ENCODE results near the gene CDK2.
"Not testable (repeated sequence)": the region's sequence is repeated elsewhere in the genome, so short reads cannot be mapped to it uniquely, and the experiment has no call there.

The CDK2 gene

DNA sequence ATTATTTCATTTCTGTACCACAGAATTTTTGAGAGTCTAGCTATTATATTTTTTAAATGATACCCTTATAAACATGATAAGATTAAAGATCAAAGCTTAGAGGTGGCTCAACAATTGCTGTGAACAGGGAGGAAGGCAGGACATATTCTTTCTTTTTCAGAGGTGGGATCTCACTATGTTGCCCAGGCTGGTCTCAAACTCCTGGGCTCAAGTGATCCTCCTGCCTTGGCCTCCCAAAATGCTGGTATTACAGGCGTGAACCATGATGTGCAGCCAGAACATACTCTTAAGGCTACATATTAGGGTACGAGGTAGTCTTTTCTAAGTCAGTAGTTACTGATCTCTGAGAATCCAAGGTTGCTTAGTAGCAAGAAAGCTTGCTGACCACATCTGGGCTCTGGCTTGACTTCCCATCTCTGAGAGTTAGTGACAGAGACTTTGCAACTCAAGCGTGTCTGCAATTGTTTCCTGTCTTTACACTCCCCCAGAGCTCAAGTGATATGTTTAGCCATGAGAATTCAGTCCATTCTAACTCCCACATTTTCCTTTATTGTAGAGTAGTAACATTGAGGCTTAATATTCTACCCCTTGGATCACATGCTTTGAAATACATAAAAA lies 15.8 kb downstream of the CDK2 start:
- Mint-ChIP-seq H3K27ac (no peak overlapping the region), H3K27me3 (ENCODE audit: low read depth) (no peaks in the 10 kb centered on the region), H3K9me3 (no peaks in the 10 kb centered on the region), H3K4me1 (ENCODE audit: low read depth) (peaks cover 14% of the 10 kb centered on the region), H3K4me3 (no peak overlapping the region), H3K36me3 (ENCODE audit: low read depth) (peaks cover 39% of the 10 kb centered on the region)

GRCh38 chr12:55983232-55983842 lies 16.7 kb downstream of the CDK2 start:
- H3K9me3 Mint-ChIP-seq = no peaks in the 10 kb centered on the region
- H3K27me3 Mint-ChIP-seq (ENCODE audit: low read depth) = no peaks in the 10 kb centered on the region
- H3K4me3 Mint-ChIP-seq = no peak overlapping the region
- H3K27ac Mint-ChIP-seq = no peak overlapping the region
- peaks cover 38% of the 10 kb centered on the region for H3K36me3 Mint-ChIP-seq (ENCODE audit: low read depth)
- peaks cover 13% of the 10 kb centered on the region for H3K4me1 Mint-ChIP-seq (ENCODE audit: low read depth)

DNA sequence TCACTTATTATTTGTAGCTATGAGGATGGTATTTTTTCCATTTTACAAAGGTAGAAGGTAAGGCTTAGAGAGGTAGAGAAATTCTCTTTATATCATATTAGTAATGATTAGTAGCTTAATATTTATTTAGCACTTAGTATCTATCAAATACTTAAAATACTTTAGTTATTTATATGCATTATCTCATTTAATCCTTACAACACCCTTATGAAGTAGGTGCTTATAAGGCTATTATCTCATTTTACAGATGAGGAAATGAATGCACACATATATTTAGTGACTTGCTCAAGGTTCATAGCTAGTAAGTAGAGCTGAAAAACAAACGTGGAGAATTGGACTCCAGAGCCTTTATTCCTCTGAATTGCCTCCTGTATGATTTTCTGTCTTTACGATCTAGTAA lies 18.2 kb downstream of the CDK2 start:
- H3K4me3 Mint-ChIP-seq = no peak overlapping the region
- H3K27me3 Mint-ChIP-seq (ENCODE audit: low read depth) = no peaks in the 10 kb centered on the region
- H3K27ac Mint-ChIP-seq = no peak overlapping the region
- peaks cover 11% of the 10 kb centered on the region for H3K4me1 Mint-ChIP-seq (ENCODE audit: low read depth)
- peaks cover 38% of the 10 kb centered on the region for H3K36me3 Mint-ChIP-seq (ENCODE audit: low read depth)
- H3K9me3 Mint-ChIP-seq = no peaks in the 10 kb centered on the region

GRCh38 chr12:55985341-55985740 lies 18.7 kb downstream of the CDK2 start:
- Mint-ChIP-seq H3K27ac (peak overlapping the region; percentile 3), H3K27me3 (ENCODE audit: low read depth) (no peaks in the 10 kb centered on the region), H3K9me3 (no peaks in the 10 kb centered on the region), H3K4me1 (ENCODE audit: low read depth) (peaks cover 8% of the 10 kb centered on the region), H3K36me3 (ENCODE audit: low read depth) (peaks cover 37% of the 10 kb centered on the region), H3K4me3 (no peak overlapping the region)

DNA sequence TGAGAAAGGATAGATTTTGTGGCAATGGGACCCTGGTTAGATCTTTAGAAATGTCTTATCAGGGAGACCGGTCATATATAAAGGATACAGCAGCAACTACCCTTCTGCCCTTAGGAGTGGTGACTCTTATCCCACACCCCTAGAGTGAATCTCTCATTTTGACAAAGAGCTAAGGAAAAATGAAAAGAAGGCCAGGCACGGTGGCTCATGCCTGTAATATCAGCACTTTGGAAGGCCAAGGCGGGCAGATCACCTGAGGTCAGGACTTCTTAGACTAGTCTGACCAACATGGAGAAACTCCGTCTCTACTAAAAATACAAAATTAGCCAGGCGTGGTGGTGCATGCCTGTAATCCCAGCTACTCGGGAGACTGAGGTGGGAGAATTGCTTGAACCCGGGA lies 19.3 kb downstream of the CDK2 start:
- not testable (repeated sequence) for H3K4me1 Mint-ChIP-seq (ENCODE audit: low read depth); H3K27ac Mint-ChIP-seq; H3K27me3 Mint-ChIP-seq (ENCODE audit: low read depth); H3K4me3 Mint-ChIP-seq; H3K9me3 Mint-ChIP-seq
- peaks cover 39% of the 10 kb centered on the region for H3K36me3 Mint-ChIP-seq (ENCODE audit: low read depth)

DNA sequence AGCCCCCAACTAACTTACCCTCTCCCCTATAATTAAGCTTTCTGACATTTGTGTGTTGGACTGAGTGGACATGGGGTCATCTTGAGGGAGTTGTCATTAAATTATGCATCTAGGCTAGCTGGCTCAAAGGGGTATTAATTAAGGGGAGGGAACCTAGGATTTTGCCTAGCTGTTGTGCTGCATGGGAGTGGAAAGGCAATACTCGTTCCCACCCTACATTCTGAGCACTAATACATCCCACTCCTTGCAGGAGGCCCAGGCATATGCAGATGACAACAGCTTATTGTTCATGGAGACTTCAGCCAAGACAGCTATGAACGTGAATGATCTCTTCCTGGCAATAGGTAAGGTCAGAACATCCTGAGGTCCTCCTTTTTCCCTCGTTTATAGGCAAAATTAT lies 24.5 kb downstream of the CDK2 start:
- H3K27ac Mint-ChIP-seq = no peak overlapping the region
- H3K27me3 Mint-ChIP-seq (ENCODE audit: low read depth) = no peaks in the 10 kb centered on the region
- H3K36me3 Mint-ChIP-seq (ENCODE audit: low read depth) = peaks cover 50% of the 10 kb centered on the region
- H3K4me3 Mint-ChIP-seq = no peak overlapping the region
- H3K4me1 Mint-ChIP-seq (ENCODE audit: low read depth) = peaks cover 9% of the 10 kb centered on the region
- H3K9me3 Mint-ChIP-seq = no peaks in the 10 kb centered on the region

DNA sequence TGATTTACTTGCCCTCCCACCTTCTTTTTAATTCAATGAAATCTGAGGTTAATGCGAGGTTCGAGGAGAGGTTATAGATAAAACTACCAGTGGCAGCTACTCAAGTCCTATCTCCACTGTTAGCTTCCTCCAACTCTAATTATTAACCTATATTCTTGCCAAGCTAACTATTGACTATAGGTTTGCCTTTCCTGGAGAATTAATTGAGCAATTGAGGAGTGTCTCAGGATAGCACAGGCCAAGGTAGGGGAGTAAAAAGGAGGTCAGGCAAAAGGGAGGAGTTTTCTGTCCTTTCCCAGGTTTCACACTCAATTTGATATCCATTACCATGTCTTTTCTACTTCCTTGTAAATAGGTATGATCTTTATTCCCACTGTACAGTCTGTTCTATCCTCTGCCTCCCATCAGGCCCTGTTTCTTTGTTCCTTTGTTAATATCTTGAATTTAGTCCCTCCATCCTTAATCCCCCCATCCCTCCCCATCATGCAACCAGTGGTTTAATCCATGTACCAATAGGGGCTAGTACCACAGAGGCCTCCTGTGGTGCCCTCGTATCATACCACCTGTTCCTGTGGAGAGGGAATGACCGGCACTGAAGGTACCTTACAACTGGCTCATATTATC lies 26.7 kb downstream of the CDK2 start:
- Mint-ChIP-seq H3K4me3 (no peak overlapping the region), H3K27ac (peak overlapping the region; percentile 36), H3K36me3 (ENCODE audit: low read depth) (peaks cover 46% of the 10 kb centered on the region), H3K4me1 (ENCODE audit: low read depth) (peaks cover 19% of the 10 kb centered on the region), H3K9me3 (no peaks in the 10 kb centered on the region), H3K27me3 (ENCODE audit: low read depth) (no peaks in the 10 kb centered on the region)

DNA sequence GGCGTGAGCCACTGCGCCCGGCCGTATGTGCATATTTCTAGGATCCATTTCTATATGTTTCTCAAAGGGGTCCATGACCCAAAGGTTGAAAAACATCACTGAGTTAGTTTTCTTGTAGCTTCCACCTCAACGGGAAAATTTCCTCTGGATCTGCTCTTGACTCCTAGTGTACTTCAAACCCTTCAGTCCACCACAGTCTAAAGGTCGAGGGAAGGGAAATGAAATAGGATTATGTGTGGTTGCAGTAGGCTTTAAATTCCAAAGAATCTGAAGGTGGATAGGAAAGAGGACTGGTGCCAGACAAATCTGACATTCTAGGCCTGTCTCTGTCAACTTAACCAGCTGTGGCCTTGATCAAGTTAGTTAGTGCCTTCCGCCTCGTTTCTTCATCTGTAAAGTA lies 28.7 kb downstream of the CDK2 start:
- Mint-ChIP-seq H3K36me3 (ENCODE audit: low read depth) (peaks cover 37% of the 10 kb centered on the region), H3K4me1 (ENCODE audit: low read depth) (peaks cover 24% of the 10 kb centered on the region), H3K27ac (no peak overlapping the region), H3K9me3 (no peaks in the 10 kb centered on the region), H3K4me3 (no peak overlapping the region), H3K27me3 (ENCODE audit: low read depth) (no peaks in the 10 kb centered on the region)

DNA sequence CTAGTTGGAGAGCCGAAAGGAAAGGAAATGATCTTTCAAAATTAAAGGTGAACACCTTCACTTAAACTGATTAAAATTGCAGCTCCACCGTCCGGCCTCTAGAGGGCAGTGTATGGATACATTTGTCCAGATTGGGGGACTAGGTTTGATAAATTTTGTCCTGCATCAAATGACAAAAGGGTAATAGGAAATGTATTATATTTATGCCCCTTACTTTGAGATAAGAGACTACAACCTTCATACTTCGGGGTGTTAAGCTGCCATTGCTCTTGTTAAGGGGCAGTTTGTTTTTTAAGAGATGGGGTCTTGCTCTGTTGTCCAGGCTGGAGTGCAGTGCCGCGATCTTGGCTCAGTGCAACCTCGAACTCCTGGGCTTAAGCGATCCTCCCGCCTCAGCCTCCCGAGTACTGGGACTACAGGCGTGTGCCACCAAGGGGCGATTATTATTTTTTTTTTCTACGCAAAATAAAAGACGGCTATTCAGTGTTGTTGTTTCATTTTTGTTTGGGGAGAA lies 29.6 kb downstream of the CDK2 start:
- Mint-ChIP-seq H3K4me3 (peak overlapping the region; percentile 79), H3K27ac (peak overlapping the region; percentile 26), H3K4me1 (ENCODE audit: low read depth) (peaks cover 24% of the 10 kb centered on the region), H3K9me3 (no peaks in the 10 kb centered on the region), H3K36me3 (ENCODE audit: low read depth) (peaks cover 28% of the 10 kb centered on the region), H3K27me3 (ENCODE audit: low read depth) (no peaks in the 10 kb centered on the region)

DNA sequence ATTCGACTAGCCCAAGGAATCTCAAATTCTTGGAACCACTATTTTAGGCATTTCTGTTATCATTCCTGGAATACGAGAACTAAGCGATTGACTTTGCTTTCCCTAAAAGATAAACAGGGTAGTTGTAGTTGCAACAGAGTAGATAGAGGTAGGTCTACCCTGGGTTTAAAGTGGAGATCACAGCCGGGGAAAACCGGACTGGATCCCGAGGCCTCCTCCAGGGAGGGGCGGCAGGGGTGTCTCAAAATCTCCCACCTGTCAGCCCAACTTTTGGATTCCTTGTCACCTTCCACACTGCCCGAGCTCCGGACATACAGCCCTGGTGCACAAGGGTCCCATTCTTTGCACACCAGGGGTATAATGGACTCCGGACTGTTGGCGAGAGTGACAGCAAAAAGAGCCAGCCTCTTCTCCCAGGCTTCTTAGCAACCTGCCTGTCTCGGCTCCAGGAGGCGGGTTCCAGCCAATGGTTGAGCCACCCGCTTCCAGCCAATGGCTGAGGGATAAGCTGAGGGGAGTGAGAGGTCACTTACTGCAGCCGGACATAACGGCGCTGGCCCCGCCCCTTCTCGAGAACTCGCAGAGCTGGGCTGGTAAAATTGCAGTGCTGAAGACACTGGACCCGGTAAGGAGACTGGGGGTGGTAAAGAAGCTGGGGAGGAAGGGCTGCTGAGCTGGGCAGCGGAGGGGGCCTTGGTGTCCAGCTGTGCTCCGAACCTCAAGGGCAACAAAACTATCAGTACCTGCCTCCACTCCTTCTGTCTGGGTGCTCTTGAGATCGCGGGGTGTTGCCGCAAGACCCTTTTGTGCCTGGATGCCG lies 30.3 kb downstream of the CDK2 start, which contains the start of gene SUOX:
TSS of gene SUOX (plus strand) at position 562 of the 820 bp plus-strand sequence. CDS start 4,946 bp downstream, outside the sequence.
- Mint-ChIP-seq H3K36me3 (ENCODE audit: low read depth) (peaks cover 23% of the 10 kb centered on the region), H3K27me3 (ENCODE audit: low read depth) (no peaks in the 10 kb centered on the region), H3K4me3 (peak within 1 kb of the TSS; percentile 79), H3K9me3 (no peaks in the 10 kb centered on the region), H3K27ac (peak within 1 kb of the TSS; percentile 26), H3K4me1 (ENCODE audit: low read depth) (peaks cover 24% of the 10 kb centered on the region)

DNA sequence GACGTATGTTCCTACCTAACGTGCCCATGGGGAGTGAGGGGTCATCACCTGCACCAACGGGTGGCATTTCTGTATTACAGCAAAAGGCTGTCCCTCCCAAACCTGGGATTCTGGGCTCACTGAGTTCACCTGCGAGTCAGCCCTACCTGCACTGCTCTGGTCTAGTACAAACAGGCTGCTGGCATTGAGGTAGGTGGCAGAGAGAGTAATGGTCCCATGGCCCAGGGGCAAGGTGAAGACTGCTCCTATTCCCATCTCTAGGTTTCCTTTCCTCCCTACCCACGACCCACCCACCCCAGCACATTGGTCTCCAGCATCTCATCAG lies 30.9 kb downstream of the CDK2 start:
- Mint-ChIP-seq H3K9me3 (no peaks in the 10 kb centered on the region), H3K4me3 (peak overlapping the region; percentile 79), H3K27ac (no peak overlapping the region), H3K27me3 (ENCODE audit: low read depth) (no peaks in the 10 kb centered on the region), H3K4me1 (ENCODE audit: low read depth) (peaks cover 24% of the 10 kb centered on the region), H3K36me3 (ENCODE audit: low read depth) (peaks cover 18% of the 10 kb centered on the region)

DNA sequence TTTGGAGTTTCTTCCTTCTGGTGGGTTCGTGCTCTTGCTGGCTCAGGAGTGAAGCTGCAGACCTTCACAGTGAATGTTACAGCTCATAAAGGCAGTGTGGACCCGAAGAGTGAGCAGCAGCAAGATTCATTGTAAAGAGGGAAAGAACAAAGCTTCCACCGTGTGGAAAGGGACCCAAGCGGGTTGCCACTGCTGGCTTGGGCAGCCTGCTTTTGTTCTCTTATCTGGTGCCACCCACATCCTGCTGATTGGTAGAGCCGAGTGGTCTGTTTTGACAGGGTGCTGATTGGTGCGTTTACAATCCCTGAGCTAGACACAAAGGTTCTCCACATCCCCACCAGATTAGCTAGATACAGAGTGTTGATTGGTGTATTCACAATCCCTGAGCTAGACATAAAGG lies 32.9 kb downstream of the CDK2 start:
- peak overlapping the region; percentile 45 for H3K27ac Mint-ChIP-seq
- H3K4me3 Mint-ChIP-seq; H3K27me3 Mint-ChIP-seq (ENCODE audit: low read depth); H3K9me3 Mint-ChIP-seq; H3K36me3 Mint-ChIP-seq (ENCODE audit: low read depth): not testable (repeated sequence)
- peaks cover 22% of the 10 kb centered on the region for H3K4me1 Mint-ChIP-seq (ENCODE audit: low read depth)

DNA sequence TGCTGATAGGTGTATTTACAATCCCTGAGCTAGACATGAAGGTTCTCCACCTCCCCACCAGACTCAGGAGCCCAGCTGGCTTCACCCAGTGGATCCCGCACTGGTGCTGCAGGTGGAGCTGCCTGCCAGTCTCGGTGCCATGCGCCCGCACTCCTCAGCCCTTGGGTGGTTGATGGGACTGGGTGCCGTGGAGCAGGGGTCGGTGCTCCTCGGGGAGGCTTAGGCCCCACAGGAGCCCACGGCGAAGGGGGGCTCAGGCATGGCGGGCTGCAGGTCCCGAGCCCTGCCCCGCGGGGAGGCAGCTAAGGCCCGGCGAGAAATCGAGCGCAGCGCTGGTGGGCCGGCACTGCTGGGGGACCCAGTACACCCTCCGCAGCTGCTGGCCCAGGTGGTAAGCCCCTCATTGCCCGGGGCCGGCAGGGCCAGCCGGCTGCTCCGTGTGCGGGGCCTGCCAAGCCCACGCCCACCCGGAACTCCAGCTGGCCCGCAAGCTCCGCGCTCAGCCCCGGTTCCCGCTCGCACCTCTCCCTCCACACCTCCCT lies 33.4 kb downstream of the CDK2 start:
- not testable (repeated sequence) for H3K36me3 Mint-ChIP-seq (ENCODE audit: low read depth); H3K27ac Mint-ChIP-seq; H3K9me3 Mint-ChIP-seq; H3K27me3 Mint-ChIP-seq (ENCODE audit: low read depth); H3K4me3 Mint-ChIP-seq
- H3K4me1 Mint-ChIP-seq (ENCODE audit: low read depth) = peaks cover 22% of the 10 kb centered on the region

DNA sequence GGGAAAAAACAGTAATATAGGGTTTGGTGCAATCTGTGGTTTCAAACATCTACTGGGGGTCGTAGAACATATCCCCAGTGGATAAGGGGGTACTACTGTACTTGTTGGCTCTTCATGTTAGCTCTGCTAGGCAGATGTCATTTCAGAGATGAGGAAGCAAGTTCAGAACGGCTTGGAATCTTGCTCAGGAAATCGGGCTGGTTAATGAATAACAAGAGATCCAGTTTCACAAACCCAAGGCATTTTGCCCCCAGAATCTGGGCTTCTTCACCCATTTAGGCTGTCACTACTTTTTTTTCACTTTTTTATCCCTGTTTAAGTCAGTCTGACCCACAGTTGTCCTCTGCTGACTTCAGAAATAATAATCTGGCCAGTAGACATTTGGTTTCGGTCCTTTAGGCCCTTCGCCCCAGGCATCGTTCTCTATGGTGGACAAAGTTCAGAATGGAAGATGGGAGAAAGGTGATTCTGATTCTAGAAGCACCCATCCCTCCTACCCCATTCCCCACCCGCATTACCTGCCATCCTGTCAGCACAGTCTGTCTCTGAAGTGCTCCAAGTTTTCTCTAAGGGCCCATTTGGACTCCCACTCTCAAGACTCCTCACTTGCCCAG lies 35.0 kb downstream of the CDK2 start:
- Mint-ChIP-seq H3K27ac (no peak overlapping the region), H3K36me3 (ENCODE audit: low read depth) (peaks cover 2% of the 10 kb centered on the region), H3K4me1 (ENCODE audit: low read depth) (peaks cover 18% of the 10 kb centered on the region), H3K27me3 (ENCODE audit: low read depth) (no peaks in the 10 kb centered on the region), H3K4me3 (no peak overlapping the region), H3K9me3 (no peaks in the 10 kb centered on the region)
